Nephron (organoid): ENCODE measurements around the gene KSR1.

Source experiments
- H3K27ac Mint-ChIP-seq, 3 experiments: 2 replicates each; pipeline ENCODE4 v1.8.0; 2020; ENCODE audit warnings: mixed read lengths in 3 of 3, mild to moderate bottlenecking in 2 of 3, moderate library complexity in 1 of 3
- H3K27me3 Mint-ChIP-seq: 2 replicates; pipeline ENCODE4 v1.8.0; 2021; ENCODE audit warnings: low read depth, mild to moderate bottlenecking, moderate library complexity, mixed read lengths
- H3K36me3 Mint-ChIP-seq: 2 replicates; pipeline ENCODE4 v1.8.0; 2020; ENCODE audit warnings: low read depth, mixed read lengths
- H3K4me1 Mint-ChIP-seq: 2 replicates; pipeline ENCODE4 v1.8.0; 2020; ENCODE audit warnings: mixed read lengths
- H3K4me3 Mint-ChIP-seq, 3 experiments: 2 replicates each; pipeline ENCODE4 v1.8.0; 2020; ENCODE audit warnings: mild to moderate bottlenecking in 3 of 3, mixed read lengths in 3 of 3, moderate library complexity in 2 of 3
- H3K9me3 Mint-ChIP-seq: 2 replicates; pipeline ENCODE4 v1.8.0; 2020; ENCODE audit warnings: mixed read lengths
- TF ChIP-seq, protein P1 (sequence below), 3 experiments: fragments of 200-600 bp; sonication (generic); IDR thresholded peaks; one replicate each; pipeline ENCODE4 v1.5.0; 2021; ENCODE audit warnings: antibody characterized with exemption in 3 of 3; ENCODE audit not compliant: unreplicated experiment in 3 of 3

KSR1 gene

GRCh38 chr17:27621536-27621935, 165.3 kb downstream of the KSR1 start:
- Mint-ChIP-seq H3K27me3 (no peaks in the 10 kb centered on the region), H3K27ac (no peak overlapping the region), H3K4me3 (no peak overlapping the region), H3K36me3 (peaks cover 39% of the 10 kb centered on the region), H3K9me3 (no peaks in the 10 kb centered on the region), H3K4me1 (peaks cover 5% of the 10 kb centered on the region)
- TF ChIP-seq, protein P1, sequence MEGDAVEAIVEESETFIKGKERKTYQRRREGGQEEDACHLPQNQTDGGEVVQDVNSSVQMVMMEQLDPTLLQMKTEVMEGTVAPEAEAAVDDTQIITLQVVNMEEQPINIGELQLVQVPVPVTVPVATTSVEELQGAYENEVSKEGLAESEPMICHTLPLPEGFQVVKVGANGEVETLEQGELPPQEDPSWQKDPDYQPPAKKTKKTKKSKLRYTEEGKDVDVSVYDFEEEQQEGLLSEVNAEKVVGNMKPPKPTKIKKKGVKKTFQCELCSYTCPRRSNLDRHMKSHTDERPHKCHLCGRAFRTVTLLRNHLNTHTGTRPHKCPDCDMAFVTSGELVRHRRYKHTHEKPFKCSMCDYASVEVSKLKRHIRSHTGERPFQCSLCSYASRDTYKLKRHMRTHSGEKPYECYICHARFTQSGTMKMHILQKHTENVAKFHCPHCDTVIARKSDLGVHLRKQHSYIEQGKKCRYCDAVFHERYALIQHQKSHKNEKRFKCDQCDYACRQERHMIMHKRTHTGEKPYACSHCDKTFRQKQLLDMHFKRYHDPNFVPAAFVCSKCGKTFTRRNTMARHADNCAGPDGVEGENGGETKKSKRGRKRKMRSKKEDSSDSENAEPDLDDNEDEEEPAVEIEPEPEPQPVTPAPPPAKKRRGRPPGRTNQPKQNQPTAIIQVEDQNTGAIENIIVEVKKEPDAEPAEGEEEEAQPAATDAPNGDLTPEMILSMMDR (IDR thresholded peaks at IDR 0.05; ENCODE audit: unreplicated experiment in 3 of 3), result no peak

DNA sequence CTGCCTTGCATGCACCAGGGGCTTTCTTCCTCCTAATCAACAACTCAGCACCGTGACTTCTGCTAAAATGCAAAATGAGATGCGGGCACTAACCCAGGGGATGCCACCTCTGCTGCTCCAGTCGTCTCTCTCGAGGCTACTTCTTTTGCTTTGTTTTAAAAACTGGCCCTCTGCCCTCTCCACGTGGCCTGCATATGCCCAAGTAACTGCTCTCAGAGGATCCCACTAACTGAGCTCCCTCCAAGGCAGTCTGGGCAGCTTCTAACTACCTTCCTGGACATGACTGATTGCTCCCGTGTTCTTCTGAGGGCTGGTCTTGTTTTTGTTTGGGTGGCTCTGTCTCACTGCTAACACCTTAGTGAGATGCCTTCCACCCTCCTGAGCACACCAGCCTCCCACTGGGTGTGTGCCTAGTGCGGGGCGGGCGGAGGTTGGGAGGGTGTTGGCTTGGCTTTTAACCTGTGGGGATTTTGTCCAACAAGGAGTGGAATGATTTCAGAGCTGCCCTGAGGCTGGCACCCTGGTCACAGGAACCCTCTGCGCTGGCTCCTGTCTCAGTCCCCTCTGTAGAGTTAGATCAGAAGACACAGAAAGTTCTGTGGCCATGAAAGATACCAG, 165.8 kb downstream of the KSR1 start:
- TF ChIP-seq, protein P1 (IDR thresholded peaks at IDR 0.05; ENCODE audit: unreplicated experiment in 3 of 3), result no peak
- Mint-ChIP-seq H3K4me1 (peaks cover 5% of the 10 kb centered on the region), H3K27me3 (no peaks in the 10 kb centered on the region), H3K27ac (no peak overlapping the region), H3K9me3 (no peaks in the 10 kb centered on the region), H3K4me3 (no peak overlapping the region), H3K36me3 (peaks cover 39% of the 10 kb centered on the region)

DNA sequence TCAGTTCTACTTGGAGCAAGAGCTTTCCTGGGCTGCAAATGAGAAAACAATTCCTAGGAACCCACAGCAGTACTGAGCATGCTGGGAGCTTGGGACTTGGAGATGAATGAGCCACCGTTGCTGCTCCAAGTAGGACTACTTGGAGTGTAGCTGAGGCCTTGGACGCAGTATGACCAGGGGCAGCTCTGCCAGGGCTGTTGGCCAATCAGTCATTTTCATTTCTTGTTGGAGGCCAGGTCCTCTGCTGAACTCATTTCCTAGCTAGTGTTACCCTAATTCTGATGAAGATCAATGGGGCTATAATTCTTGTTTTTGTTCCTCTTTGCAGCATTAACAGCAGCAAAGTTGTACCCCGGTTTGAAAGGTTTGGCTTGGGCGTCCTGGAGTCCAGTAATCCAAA, 166.7 kb downstream of the KSR1 start:
- Mint-ChIP-seq H3K36me3 (peaks cover 41% of the 10 kb centered on the region), H3K27me3 (no peaks in the 10 kb centered on the region), H3K4me1 (peaks cover 5% of the 10 kb centered on the region), H3K27ac (no peak overlapping the region), H3K9me3 (no peaks in the 10 kb centered on the region), H3K4me3 (no peak overlapping the region)
- TF ChIP-seq, protein P1 (IDR thresholded peaks at IDR 0.05; ENCODE audit: unreplicated experiment in 3 of 3), result no peak

DNA sequence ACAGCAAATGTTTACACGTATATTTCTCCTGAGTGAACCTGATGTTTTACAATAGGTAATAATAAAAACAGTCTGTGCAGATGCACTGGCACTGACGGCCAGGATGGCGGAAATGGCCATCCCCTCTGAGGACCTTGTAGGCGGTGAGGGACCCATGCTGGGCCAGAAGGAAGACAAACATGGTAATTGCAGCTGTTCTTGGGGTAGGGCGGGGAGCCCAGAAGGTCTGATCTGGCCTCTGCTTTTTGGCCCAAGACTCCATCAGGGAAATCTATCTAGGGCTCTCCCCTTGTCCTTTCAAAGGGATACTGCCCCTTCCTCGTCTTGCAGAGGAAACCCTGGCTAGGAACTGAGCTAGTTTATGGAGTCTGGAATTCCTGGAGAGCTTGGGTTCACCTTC, 167.4 kb downstream of the KSR1 start:
- Mint-ChIP-seq H3K27ac (no peak overlapping the region), H3K9me3 (no peaks in the 10 kb centered on the region), H3K4me3 (no peak overlapping the region), H3K4me1 (peaks cover 5% of the 10 kb centered on the region), H3K36me3 (peaks cover 35% of the 10 kb centered on the region), H3K27me3 (no peaks in the 10 kb centered on the region)
- TF ChIP-seq, protein P1 (IDR thresholded peaks at IDR 0.05; ENCODE audit: unreplicated experiment in 3 of 3), result no peak

GRCh38 chr17:27624539-27624938, 168.3 kb downstream of the KSR1 start:
- H3K4me3 Mint-ChIP-seq, result no peak overlapping the region
- no peaks in the 10 kb centered on the region for H3K27me3 Mint-ChIP-seq
- TF ChIP-seq, protein P1 (IDR thresholded peaks at IDR 0.05; ENCODE audit: unreplicated experiment in 3 of 3), result no peak
- no peak overlapping the region for H3K27ac Mint-ChIP-seq
- H3K9me3 Mint-ChIP-seq, result no peaks in the 10 kb centered on the region
- peaks cover 32% of the 10 kb centered on the region for H3K36me3 Mint-ChIP-seq
- H3K4me1 Mint-ChIP-seq, result peaks cover 5% of the 10 kb centered on the region

DNA sequence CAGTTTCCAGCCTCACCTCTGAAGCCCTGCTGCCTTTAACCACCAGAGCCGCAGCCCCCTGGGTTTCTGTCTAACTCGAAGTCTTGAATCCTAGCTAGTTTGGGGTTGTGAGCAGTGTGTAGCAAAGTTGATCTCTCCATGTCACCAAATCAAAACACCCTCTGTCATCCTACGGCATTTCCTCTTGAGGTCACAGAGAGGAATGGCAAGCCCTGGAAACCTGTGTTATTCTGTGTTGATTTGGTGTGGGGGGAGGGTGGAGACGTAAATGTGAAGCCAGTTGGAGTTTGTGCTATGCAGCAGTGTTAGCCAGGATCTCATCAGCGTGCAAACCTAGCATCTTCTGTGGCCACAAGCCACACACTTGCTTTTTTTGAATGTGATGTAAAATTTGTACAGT, 169.6 kb downstream of the KSR1 start:
- Mint-ChIP-seq H3K36me3 (peaks cover 31% of the 10 kb centered on the region), H3K9me3 (no peaks in the 10 kb centered on the region), H3K27me3 (no peaks in the 10 kb centered on the region), H3K4me1 (peaks cover 5% of the 10 kb centered on the region), H3K4me3 (no peak overlapping the region), H3K27ac (no peak overlapping the region)
- TF ChIP-seq, protein P1 (IDR thresholded peaks at IDR 0.05; ENCODE audit: unreplicated experiment in 3 of 3), result no peak
